ENCODE results near the gene MEIOSIN.
"Not testable (repeated sequence)": the region's sequence is repeated elsewhere in the genome, so short reads cannot be mapped to it uniquely, and the experiment has no call there.

- TF ChIP-seq CTCF (IDR thresholded peaks at IDR 0.05; ENCODE audit: low read depth, low read length, poor library complexity, severe bottlenecking); EZH2phosphoT487 (IDR thresholded peaks at IDR 0.05; ENCODE audit: borderline replicate concordance, low read length): not testable (repeated sequence)
Observed at GRCh38 chr19:45685045-45685444, 48.2 kb upstream of the MEIOSIN start.
